ENCODE results near the gene POLR2E. TPM values are rescaled to one million over a fixed set of nuclear protein-coding genes. Genes with fewer than 3 reads are reported as not detected.

The POLR2E gene
- total RNA-seq, 2 experiments from 2014 or later = 176 to 177 TPM

DNA sequence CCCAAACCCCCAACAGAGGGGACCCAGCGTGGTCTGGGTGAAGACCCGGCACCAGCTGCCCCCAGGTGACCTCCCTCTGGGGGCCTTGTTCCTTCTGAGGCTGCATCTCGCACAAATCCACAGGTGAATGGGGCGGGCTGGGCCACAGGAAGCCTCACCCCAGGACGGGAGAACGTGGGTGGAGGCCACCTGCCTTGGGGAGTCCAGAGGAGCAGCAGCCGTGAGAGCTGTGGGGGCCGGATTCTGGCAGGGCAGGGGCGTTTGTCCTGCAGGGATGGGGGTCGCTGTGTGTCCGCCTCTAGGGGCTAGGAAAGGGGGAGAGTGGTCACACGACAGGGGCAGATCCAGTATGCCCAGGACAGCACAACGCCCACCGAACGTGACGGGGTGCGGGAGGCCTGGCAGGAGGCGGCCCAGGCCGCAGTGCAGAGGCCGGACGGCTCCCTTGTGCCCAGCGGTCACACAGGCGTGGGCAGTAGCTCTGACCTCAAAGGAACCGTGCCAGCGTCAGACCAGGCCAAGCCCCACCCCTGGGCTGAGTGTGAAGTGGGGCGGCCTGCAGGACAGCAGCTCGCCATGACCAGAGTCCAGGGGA lies 6.7 kb downstream of the POLR2E start:
- no peak for DNase-seq
- peaks cover 77% of the 10 kb centered on the region for H3K4me1 Mint-ChIP-seq (ENCODE audit: low read depth)
- peak; percentile 7 for ATAC-seq
- peak overlapping the region; percentile 83 for H3K27ac Mint-ChIP-seq
- H3K27me3 Mint-ChIP-seq (ENCODE audit: low read depth) = no peaks in the 10 kb centered on the region
- CTCF ChIA-PET = interaction anchor here (0.6 to 4.3 kb wide), 10 partner anchors 12 to 122 kb away, joined by 3 to 25 read pairs (median 3); partner anchors contain the start of genes ABCA7, ARHGAP45 and RNU6-2
- H3K36me3 Mint-ChIP-seq (ENCODE audit: low read depth) = peaks cover 52% of the 10 kb centered on the region
- H3K4me3 Mint-ChIP-seq = peak overlapping the region; percentile 34
- H3K9me3 Mint-ChIP-seq (ENCODE audit: insufficient read depth) = no peaks in the 10 kb centered on the region
- POLR2A ChIA-PET = interaction anchor here (0.8 to 7.4 kb wide), 15 partner anchors 10 to 181 kb away, joined by 3 to 103 read pairs (median 4); partner anchors contain the start of genes ABCA7, ARHGAP45 and CIRBP

DNA sequence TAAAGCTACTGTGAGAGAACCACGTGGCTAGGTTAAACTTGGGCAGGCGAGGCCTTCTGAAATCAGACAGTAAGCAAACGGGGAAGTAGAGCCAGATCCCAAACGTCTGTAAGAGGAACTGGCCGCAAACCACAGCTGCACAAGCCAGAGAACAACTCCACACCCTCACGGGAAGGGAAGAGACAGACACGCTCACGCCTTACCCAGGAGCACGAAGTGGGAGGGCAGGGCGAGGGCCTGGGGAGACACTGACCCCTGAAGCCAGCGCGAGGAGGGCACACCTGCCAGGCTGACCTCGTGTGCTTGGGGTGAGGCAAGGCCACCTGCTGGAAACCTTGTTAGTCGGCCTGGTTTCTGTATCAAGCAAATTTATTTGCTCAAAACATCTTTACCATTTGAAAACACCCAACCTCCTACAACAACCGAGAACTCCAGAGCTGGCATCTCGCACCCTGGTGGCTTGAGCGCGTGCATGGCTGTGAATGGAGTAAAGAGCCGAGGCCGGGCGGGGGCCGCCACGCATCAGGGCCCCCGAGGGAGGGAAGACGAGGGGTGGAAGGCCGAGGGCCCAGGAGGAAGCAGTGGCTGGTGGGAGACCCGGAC lies 7.3 kb downstream of the POLR2E start:
- no peaks in the 10 kb centered on the region for H3K9me3 Mint-ChIP-seq (ENCODE audit: insufficient read depth)
- ChIA-PET POLR2A (interaction anchor here (0.8 to 7.4 kb wide), 14 partner anchors 10 to 181 kb away, joined by 3 to 103 read pairs (median 5); partner anchors contain the start of genes ABCA7, ARHGAP45 and CIRBP), CTCF (interaction anchor here (1.0 to 4.3 kb wide), 8 partner anchors 12 to 224 kb away, joined by 3 to 25 read pairs (median 3); partner anchors contain the start of genes ABCA7, ARHGAP45 and RNU6-2)
- peaks cover 47% of the 10 kb centered on the region for H3K36me3 Mint-ChIP-seq (ENCODE audit: low read depth)
- DNase-seq (peak; percentile 68), ATAC-seq (peak; percentile 47)
- peak overlapping the region; percentile 83 for H3K27ac Mint-ChIP-seq
- no peaks in the 10 kb centered on the region for H3K27me3 Mint-ChIP-seq (ENCODE audit: low read depth)
- H3K4me1 Mint-ChIP-seq (ENCODE audit: low read depth) = peaks cover 72% of the 10 kb centered on the region
- peak overlapping the region; percentile 56 for H3K4me3 Mint-ChIP-seq

DNA sequence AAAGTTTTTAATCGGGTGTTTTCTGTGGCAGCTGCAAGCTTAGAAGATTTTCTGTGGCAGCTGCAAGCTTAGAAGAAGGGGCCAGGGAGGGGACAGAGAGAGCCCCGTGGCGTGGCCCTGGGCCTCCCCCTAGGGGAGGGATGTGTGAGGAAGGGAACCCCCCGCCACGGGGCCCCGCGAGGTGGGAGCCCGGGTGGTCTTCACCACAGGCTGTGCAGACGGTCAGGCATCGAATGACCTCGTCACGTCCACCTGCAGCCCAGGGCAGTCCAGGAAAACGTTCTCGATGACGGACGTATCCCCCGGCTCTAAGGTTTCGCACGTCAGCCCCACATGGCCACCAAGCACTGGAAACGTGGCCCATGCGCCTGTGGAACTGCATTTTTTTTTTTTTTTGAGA lies 8.6 kb downstream of the POLR2E start:
- Mint-ChIP-seq H3K27ac (peak overlapping the region; percentile 83), H3K4me3 (peak overlapping the region; percentile 10), H3K27me3 (ENCODE audit: low read depth) (no peaks in the 10 kb centered on the region), H3K36me3 (ENCODE audit: low read depth) (peaks cover 51% of the 10 kb centered on the region), H3K4me1 (ENCODE audit: low read depth) (peaks cover 77% of the 10 kb centered on the region), H3K9me3 (ENCODE audit: insufficient read depth) (no peaks in the 10 kb centered on the region)
- ATAC-seq (no peak), DNase-seq (no peak)
- ChIA-PET CTCF (interaction anchor here (0.6 to 3.7 kb wide), 6 partner anchors 9 to 117 kb away, joined by 3 to 17 read pairs (median 4); partner anchors contain the start of gene ARHGAP45), POLR2A (interaction anchor here (0.8 to 7.4 kb wide), 9 partner anchors 8 to 125 kb away, joined by 3 to 103 read pairs (median 4); partner anchors contain the start of genes ARHGAP45, POLR2E and RNU6-2)

DNA sequence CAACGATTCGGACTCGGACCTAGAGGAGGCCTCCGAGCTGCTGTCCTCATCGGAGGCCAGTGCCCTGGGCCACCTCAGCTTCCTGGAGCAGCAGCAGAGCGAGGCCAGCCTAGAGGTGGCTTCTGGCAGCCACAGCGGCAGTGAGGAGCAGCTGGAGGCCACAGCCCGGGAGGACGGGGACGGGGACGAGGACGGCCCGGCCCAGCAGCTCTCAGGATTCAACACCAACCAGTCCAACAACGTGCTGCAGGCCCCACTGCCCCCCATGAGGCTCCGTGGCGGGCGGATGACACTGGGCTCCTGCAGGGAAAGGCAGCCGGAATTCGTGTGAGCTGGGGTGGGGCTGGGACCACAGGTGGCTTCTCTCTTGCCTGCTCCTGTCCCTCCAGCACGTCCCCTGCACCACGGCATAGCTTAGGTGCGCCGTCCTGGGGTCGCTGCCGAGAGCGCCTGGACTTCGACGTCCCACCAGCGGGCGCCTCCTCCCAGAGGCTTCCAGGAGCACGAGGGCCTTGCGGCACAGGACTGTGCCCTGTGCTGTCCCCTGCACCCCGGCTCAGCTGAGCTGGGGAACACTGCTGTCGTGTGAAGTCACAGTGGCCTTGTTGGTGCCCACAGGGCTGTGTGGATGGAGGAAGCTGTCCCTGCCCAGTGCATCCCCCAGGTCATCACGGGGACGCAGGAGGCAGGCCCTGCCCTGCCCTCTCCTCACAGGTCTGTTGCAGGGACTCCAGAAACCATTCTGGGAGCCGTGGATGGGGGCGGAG lies 9.3 kb downstream of the POLR2E start:
- Mint-ChIP-seq H3K36me3 (ENCODE audit: low read depth) (peaks cover 55% of the 10 kb centered on the region), H3K4me1 (ENCODE audit: low read depth) (peaks cover 78% of the 10 kb centered on the region), H3K27ac (peak overlapping the region; percentile 77)

DNA sequence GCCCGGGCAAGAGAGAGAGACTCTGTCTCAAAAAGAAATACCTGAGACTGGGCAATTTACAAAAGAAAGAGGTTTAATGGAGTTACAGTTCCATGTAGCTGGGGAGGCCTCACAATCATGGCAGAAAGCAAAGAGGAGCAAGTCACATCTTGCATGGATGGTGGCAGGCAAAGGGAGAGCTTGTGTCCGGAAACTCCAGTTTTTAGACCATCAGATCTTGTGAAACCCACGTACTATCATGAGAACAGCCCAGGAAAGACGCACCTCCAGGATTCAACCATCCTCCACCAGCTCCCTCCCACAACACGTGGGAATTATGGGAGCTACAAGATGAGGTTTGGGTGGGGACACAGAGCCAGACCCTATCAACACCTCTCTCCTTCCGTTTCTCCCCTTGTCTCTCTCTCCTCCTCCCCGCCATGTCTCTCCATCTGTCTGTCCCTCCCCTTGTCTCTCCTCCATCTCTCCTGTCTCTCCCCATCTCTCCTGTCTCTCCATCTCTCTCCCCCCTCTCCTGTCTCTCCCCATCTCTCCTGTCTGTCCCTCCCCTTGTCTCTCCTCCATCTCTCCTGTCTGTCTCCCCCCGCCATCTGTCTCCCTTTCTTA lies 10.0 kb downstream of the POLR2E start:
- no peak overlapping the region for H3K4me3 Mint-ChIP-seq
- peaks cover 58% of the 10 kb centered on the region for H3K36me3 Mint-ChIP-seq (ENCODE audit: low read depth)
- ChIA-PET POLR2A (interaction anchor here (0.8 to 7.4 kb wide), 9 partner anchors 7 to 116 kb away, joined by 3 to 103 read pairs (median 4); partner anchors contain the start of genes POLR2E and WDR18), CTCF (interaction anchor here (3.7 kb wide), 1 partner anchor 18 kb away, joined by 17 read pairs; the partner anchor contains the start of gene ARHGAP45)
- ATAC-seq (no peak), DNase-seq (no peak)
- H3K27ac Mint-ChIP-seq = peak overlapping the region; percentile 77
- H3K27me3 Mint-ChIP-seq (ENCODE audit: low read depth) = no peaks in the 10 kb centered on the region
- H3K4me1 Mint-ChIP-seq (ENCODE audit: low read depth) = peaks cover 81% of the 10 kb centered on the region
- H3K9me3 Mint-ChIP-seq (ENCODE audit: insufficient read depth) = no peaks in the 10 kb centered on the region

More for the DNA sequence above, 9.3 kb downstream of the POLR2E start:
- DNase-seq (no peak), ATAC-seq (no peak)
- Mint-ChIP-seq H3K27me3 (ENCODE audit: low read depth) (no peaks in the 10 kb centered on the region), H3K9me3 (ENCODE audit: insufficient read depth) (no peaks in the 10 kb centered on the region), H3K4me3 (peak overlapping the region; percentile 10)
- POLR2A ChIA-PET = interaction anchor here (0.8 to 7.4 kb wide), 13 partner anchors 8 to 126 kb away, joined by 3 to 103 read pairs (median 4); partner anchors contain the start of genes ARHGAP45, POLR2E, RNU6-2 and WDR18
- CTCF ChIA-PET = interaction anchor here (1.2 to 3.7 kb wide), 5 partner anchors 9 to 28 kb away, joined by 3 to 17 read pairs (median 5); partner anchors contain the start of gene ARHGAP45

DNA sequence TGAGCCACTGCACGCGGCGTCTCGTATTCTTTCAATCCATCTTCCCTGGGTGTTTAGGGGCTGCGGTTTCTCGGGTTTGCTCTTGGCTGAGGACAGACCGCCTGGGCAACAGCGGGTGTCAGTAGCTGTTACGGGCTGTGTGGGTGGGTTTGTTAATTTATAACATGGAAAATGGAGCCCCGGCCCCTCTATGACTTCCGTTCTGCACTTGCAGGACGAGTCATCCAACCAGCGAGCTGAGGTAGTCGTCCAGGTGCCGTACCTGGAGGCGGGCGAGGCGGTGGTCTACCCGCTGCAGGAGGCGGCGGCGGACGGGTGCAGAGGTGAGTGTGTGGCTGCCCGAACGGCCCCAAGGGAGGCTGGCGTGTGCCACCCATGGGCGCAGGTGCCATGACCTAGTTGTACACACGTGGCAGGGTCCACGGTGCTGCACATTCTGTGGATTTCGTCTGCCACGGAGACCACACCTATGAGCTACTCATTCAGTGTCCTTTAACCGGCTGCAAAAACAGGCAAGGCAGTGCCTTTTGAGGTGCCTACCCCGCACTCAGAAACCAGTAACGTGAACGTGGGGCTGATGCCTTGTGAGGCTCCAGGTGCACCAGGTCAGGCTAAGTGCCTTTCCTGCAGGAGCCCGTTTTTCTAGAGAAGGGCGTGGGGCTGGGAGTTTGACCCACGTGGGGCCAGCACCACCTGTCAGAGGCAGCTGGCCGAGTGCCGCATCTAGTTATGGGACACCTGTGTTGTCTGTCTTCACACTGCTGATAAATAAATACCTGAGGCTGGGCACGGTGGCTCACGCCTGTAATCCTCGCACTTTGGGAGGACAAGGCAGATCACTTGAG lies 10.9 kb downstream of the POLR2E start:
- ATAC-seq (no peak), DNase-seq (no peak)
- H3K27ac Mint-ChIP-seq = peak overlapping the region; percentile 70
- peaks cover 81% of the 10 kb centered on the region for H3K4me1 Mint-ChIP-seq (ENCODE audit: low read depth)
- no peaks in the 10 kb centered on the region for H3K9me3 Mint-ChIP-seq (ENCODE audit: insufficient read depth)
- no peaks in the 10 kb centered on the region for H3K27me3 Mint-ChIP-seq (ENCODE audit: low read depth)
- H3K36me3 Mint-ChIP-seq (ENCODE audit: low read depth) = peaks cover 67% of the 10 kb centered on the region
- ChIA-PET POLR2A (interaction anchor here (0.8 to 7.4 kb wide), 8 partner anchors 6 to 117 kb away, joined by 3 to 103 read pairs (median 4); partner anchors contain the start of gene WDR18), CTCF (no interaction called here)
- H3K4me3 Mint-ChIP-seq = no peak overlapping the region

DNA sequence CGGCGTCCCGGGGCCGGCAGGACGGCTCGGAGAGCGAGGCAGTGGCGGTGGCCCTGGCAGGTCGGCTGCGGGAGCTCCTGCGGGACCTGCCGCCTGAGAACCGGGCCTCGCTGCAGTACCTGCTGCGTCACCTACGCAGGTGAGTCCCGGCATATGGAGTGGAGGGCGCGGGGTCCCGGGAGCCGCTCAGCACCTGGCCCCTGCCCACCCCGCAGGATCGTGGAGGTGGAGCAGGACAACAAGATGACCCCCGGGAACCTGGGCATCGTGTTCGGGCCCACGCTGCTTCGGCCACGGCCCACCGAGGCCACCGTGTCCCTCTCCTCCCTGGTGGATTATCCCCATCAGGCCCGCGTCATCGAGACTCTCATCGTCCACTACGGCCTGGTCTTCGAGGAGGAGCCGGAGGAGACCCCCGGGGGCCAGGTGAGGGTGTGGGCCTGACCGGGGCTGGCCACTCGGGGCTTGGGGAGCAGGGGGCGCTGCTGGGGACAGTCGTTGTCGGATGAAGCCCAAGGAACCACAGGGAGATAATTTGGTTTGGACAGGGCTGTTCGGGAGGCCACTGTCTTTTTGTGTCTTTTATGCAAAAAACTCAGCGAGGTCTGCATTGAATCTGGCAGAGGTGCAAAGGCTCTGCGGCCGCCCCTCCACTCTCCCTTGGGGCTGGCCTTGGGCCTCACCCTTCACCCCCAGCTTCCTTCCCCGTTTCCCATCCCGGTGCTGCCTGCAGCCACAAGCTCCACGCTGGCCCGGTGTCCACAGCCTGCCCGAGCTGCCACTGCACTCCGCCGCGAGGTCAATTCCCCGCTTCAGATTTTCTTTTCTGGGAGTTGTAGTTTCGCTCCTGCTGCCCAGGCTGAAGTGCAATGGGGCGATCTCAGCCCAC lies 12.0 kb downstream of the POLR2E start:
- POLR2A ChIA-PET = interaction anchor here (0.6 to 9.3 kb wide), 4 partner anchors 7 to 17 kb away, joined by 3 to 113 read pairs (median 6); partner anchors contain the start of gene ARHGAP45
- Mint-ChIP-seq H3K9me3 (ENCODE audit: insufficient read depth) (no peaks in the 10 kb centered on the region), H3K27me3 (ENCODE audit: low read depth) (no peaks in the 10 kb centered on the region), H3K36me3 (ENCODE audit: low read depth) (peaks cover 73% of the 10 kb centered on the region), H3K4me1 (ENCODE audit: low read depth) (peaks cover 70% of the 10 kb centered on the region), H3K27ac (no peak overlapping the region), H3K4me3 (no peak overlapping the region)
- CTCF ChIA-PET = interaction anchor here (1.5 to 1.6 kb wide), 2 partner anchors 8 to 18 kb away, joined by 4 to 6 read pairs; no protein-coding TSS in a partner anchor
- ATAC-seq = no peak
- DNase-seq = no peak

DNA sequence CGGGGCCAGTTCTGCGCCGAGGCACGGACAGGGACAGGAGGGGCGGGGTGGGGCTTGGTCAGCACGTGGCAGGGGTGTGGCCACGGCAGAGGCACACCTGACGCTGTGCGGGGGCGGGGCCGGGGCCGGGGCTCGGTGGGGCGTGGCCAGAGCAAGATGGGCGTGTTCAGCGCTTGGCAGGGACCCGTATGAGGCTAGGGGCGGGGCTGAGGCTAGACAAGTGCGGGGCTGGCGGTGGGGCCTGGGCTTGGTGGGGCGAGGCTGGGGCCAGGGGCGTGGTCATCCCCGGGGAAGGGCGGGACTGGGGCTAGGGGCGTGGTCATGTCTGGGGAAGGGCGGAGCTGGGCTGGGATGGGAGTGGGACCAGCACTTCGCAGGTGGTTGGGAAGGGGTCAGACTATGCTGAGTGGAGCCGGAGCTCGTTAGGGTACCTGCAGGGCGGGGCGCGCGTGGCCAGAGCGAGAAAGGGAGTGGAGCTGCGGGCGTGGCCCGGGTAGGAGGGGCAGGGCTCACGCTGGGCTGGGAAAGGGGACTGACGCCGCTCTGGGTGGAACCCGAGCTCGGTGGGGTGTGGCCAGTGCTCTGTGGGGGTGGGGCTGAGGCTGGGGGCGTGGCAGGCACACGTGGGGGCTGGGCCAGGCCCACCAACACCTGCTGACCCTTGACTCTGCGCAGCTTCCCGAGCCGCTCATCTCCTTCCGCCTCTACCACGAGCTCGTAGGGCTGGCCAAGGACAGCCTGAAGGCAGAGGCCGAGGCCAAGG lies 12.8 kb downstream of the POLR2E start:
- CTCF ChIA-PET = interaction anchor here (1.5 to 1.6 kb wide), 2 partner anchors 8 to 18 kb away, joined by 4 to 6 read pairs; no protein-coding TSS in a partner anchor
- POLR2A ChIA-PET = interaction anchor here (0.6 to 9.3 kb wide), 6 partner anchors 6 to 187 kb away, joined by 3 to 113 read pairs (median 4); partner anchors contain the start of genes ARHGAP45 and CIRBP

More for the DNA sequence above, 12.8 kb downstream of the POLR2E start:
- Mint-ChIP-seq H3K36me3 (ENCODE audit: low read depth) (peaks cover 74% of the 10 kb centered on the region), H3K4me3 (no peak overlapping the region), H3K27me3 (ENCODE audit: low read depth) (no peaks in the 10 kb centered on the region), H3K9me3 (ENCODE audit: insufficient read depth) (no peaks in the 10 kb centered on the region), H3K27ac (peak overlapping the region; percentile 78), H3K4me1 (ENCODE audit: low read depth) (peaks cover 66% of the 10 kb centered on the region)
- ATAC-seq = peak; percentile 73
- DNase-seq = peak; percentile 93

Data from activated CD8-positive, alpha-beta T cell treated with anti-CD3 and anti-CD28 coated beads, Interleukin-2, amount 10 ng/mL, durations not matched to agents 7 days and 5 days (primary cell).